SK-N-SH (cell line): ENCODE data around the gene SND1. TPM values are rescaled to one million over a fixed set of nuclear protein-coding genes. Genes with fewer than 3 reads are reported as not detected.
A peak's percentile ranks its signal among the peaks of the same experiment; 100 is the strongest.

Experiments used
- CTCF ChIA-PET: fragments of 300-600, 350-600 bp; formaldehyde crosslinking; extraction: SDS; loops from one replicate; lab custom pipeline; 2021; lab: Yijun Ruan, JAX
- POLR2A ChIA-PET: fragments of 350-600 bp; sonication (Branson Sonifier 250); formaldehyde crosslinking; extraction: SDS; loops from one replicate; lab custom pipeline; 2020; ENCODE audit warnings: antibody characterized with exemption, inconsistent platforms; lab: Yijun Ruan, JAX
- DNase-seq: peaks from one replicate; pipeline ENCODE4 v3.0.0; 2012
- H2AFZ ChIP-seq: fragments of 200-600 bp; sonication (generic); 2 replicates; pipeline ENCODE4 v1.8.1; 2016; ENCODE audit warnings: antibody characterized with exemption, mild to moderate bottlenecking, low read depth
- H3F3A ChIP-seq: fragments of 200-600 bp; sonication (generic); replicated peaks from 2 replicates; pipeline ENCODE3; 2016; ENCODE audit warnings: antibody characterized with exemption, mild to moderate bottlenecking; ENCODE audit not compliant: insufficient read depth
- H3K27ac ChIP-seq, 2 experiments: fragments of 200-500 bp in 1 of 2; fragments of 200-600 bp in 1 of 2; sonication (Bioruptor generic) in 1 of 2; sonication (generic), shearing (Covaris generic) in 1 of 2; 2 replicates each; pipeline versions ENCODE4 v1.5.1 to v1.6.1; 2014 to 2016; ENCODE audit warnings: low read depth in 2 of 2, inconsistent platforms in 1 of 2, low read length in 1 of 2, mild to moderate bottlenecking in 1 of 2, mixed read lengths in 1 of 2
- H3K27me3 ChIP-seq: fragments of 200-600 bp; sonication (generic), shearing (Covaris generic); 2 replicates; pipeline ENCODE4 v1.6.1; 2016; ENCODE audit warnings: mixed run types; ENCODE audit not compliant: insufficient read depth
- H3K36me3 ChIP-seq, 2 experiments: fragments of 200-500 bp in 1 of 2; fragments of 200-600 bp in 1 of 2; sonication (Bioruptor generic) in 1 of 2; sonication (generic) in 1 of 2; replicated peaks in 1 of 2; 2 replicates each; pipeline versions ENCODE3 to v1.5.1; 2014 to 2016; ENCODE audit warnings: low read length in 1 of 2, mild to moderate bottlenecking in 1 of 2; ENCODE audit not compliant: insufficient read depth in 2 of 2, control insufficient read depth in 1 of 2
- H3K4me1 ChIP-seq, 2 experiments: fragments of 200-500 bp in 1 of 2; fragments of 200-600 bp in 1 of 2; sonication (Bioruptor generic) in 1 of 2; sonication (generic), shearing (Covaris generic) in 1 of 2; 2 replicates each; pipeline versions ENCODE4 v1.5.1 to v1.6.1; 2014 to 2016; ENCODE audit warnings: low read depth in 1 of 2, low read length in 1 of 2, mixed run types in 1 of 2; ENCODE audit not compliant: insufficient read depth in 2 of 2, control insufficient read depth in 1 of 2
- H3K4me2 ChIP-seq: fragments of 200-600 bp; sonication (generic), shearing (Covaris generic); 2 replicates; pipeline ENCODE4 v1.6.1; 2017; ENCODE audit warnings: mixed run types
- H3K4me3 ChIP-seq, 2 experiments: fragments of 200-500 bp in 1 of 2; fragments of 200-600 bp in 1 of 2; sonication (Bioruptor generic) in 1 of 2; sonication (generic), shearing (Covaris generic) in 1 of 2; 2 replicates each; pipeline versions ENCODE4 v1.5.1 to v1.8.1; 2014 to 2016; ENCODE audit warnings: low read depth in 2 of 2, inconsistent platforms in 1 of 2, low read length in 1 of 2, mild to moderate bottlenecking in 1 of 2, mixed read lengths in 1 of 2, moderate library complexity in 1 of 2
- H3K79me2 ChIP-seq: fragments of 200-600 bp; sonication (generic); 2 replicates; pipeline ENCODE4 v1.8.1; 2017; ENCODE audit warnings: mild to moderate bottlenecking; ENCODE audit not compliant: insufficient read depth
- H3K9ac ChIP-seq: fragments of 200-600 bp; sonication (generic); 2 replicates; pipeline ENCODE4 v1.6.1; 2017; ENCODE audit warnings: mixed run types
- H3K9me2 ChIP-seq: fragments of 200-600 bp; sonication (generic); 2 replicates; pipeline ENCODE4 v1.6.1; 2017; ENCODE audit warnings: mixed run types
- H3K9me3 ChIP-seq: fragments of 200-600 bp; sonication (generic); 2 replicates; pipeline ENCODE4 v1.6.1; 2017; ENCODE audit warnings: mixed run types, mild to moderate bottlenecking, moderate library complexity
- H4K20me1 ChIP-seq: fragments of 200-600 bp; sonication (generic); 2 replicates; pipeline ENCODE4 v1.6.1; 2017; ENCODE audit warnings: mild to moderate bottlenecking, mixed run types; ENCODE audit not compliant: insufficient read depth
- CHD2 ChIP-seq: fragments of 150-350 bp; IDR thresholded peaks from 2 replicates; pipeline ENCODE4 v1.6.1; 2018; ENCODE audit warnings: low read length; ENCODE audit not compliant: partially characterized antibody
- CTCF ChIP-seq: fragments of 200-600 bp; sonication (generic); IDR thresholded peaks from 2 replicates; pipeline ENCODE4 v1.6.1; 2017; ENCODE audit warnings: antibody characterized with exemption, mild to moderate bottlenecking, moderate library complexity
- ELF1 ChIP-seq: IDR thresholded peaks from 2 replicates; pipeline ENCODE4 v1.4.0; 2012
- EP300 ChIP-seq, 2 experiments: IDR thresholded peaks; 2 replicates each; pipeline versions ENCODE4 v1.4.0 to v1.6.1; 2012; ENCODE audit warnings: borderline replicate concordance in 1 of 2, low read depth in 1 of 2, low read length in 1 of 2
- FOSL2 ChIP-seq: IDR thresholded peaks from 2 replicates; pipeline ENCODE4 v1.4.0; 2012; ENCODE audit warnings: low read depth, mild to moderate bottlenecking, moderate library complexity, borderline replicate concordance
- FOXJ3 ChIP-seq: sonication (generic); formaldehyde crosslinking; IDR thresholded peaks from 2 replicates; pipeline ENCODE4 v1.5.1; 2020; ENCODE audit warnings: mild to moderate bottlenecking, missing genetic modification reagents
- GABPA ChIP-seq: IDR thresholded peaks from 2 replicates; pipeline ENCODE4 v1.4.0; 2012; ENCODE audit warnings: low read depth, mild to moderate bottlenecking
- JUND ChIP-seq: IDR thresholded peaks from 2 replicates; pipeline ENCODE4 v1.4.0; 2012
- MEF2A ChIP-seq: IDR thresholded peaks from 2 replicates; pipeline ENCODE4 v1.4.0; 2012; ENCODE audit warnings: low read depth, borderline replicate concordance
- POLR2AphosphoS5 ChIP-seq: IDR thresholded peaks from 2 replicates; pipeline ENCODE4 v1.6.1; 2012; ENCODE audit warnings: low read depth, low read length
- RFX5 ChIP-seq: IDR thresholded peaks from 2 replicates; pipeline ENCODE4 v1.6.1; 2012; ENCODE audit warnings: mild to moderate bottlenecking, improper control_type of control experiment, low read length
- TCF12 ChIP-seq: IDR thresholded peaks from 2 replicates; pipeline ENCODE4 v1.4.0; 2012
- TEAD4 ChIP-seq: IDR thresholded peaks from 2 replicates; pipeline ENCODE4 v1.4.0; 2012; ENCODE audit warnings: mild to moderate bottlenecking, borderline replicate concordance; ENCODE audit not compliant: insufficient read depth
- ZBTB33 ChIP-seq: IDR thresholded peaks from 2 replicates; pipeline ENCODE4 v1.4.0; 2012; ENCODE audit warnings: low read depth, borderline replicate concordance
- WGBS: methylation state at CpG from one replicate; pipeline ENCODE4 v1.1.6; 2017; ENCODE audit warnings: low lambda C conversion rate; 5-methylcytosine and 5-hydroxymethylcytosine counted together
- polyA plus RNA-seq, 3 experiments: library from polyadenylated mRNA; depleted of rRNA; stranded (reverse); fragments of >200 nt; gene quantifications; 2 replicates each; pipeline ENCODE4 v1.2.3, GENCODE V29; 2012
- TF ChIP-seq, protein P1 (sequence below): fragments of 150-350 bp; IDR thresholded peaks from 2 replicates; pipeline ENCODE4 v1.6.1; 2017; ENCODE audit warnings: antibody characterized with exemption, low read length, low read depth, borderline replicate concordance
- TF ChIP-seq, protein P2 (sequence below): IDR thresholded peaks from 2 replicates; pipeline ENCODE4 v1.4.0; 2012; ENCODE audit warnings: low read depth, borderline replicate concordance
- TF ChIP-seq, protein P3 (sequence below): IDR thresholded peaks from 2 replicates; pipeline ENCODE4 v1.4.0; 2012; ENCODE audit warnings: low read depth
- TF ChIP-seq, protein P4 (sequence below): IDR thresholded peaks from 2 replicates; pipeline ENCODE4; 2012

Gene SND1
- polyA plus RNA-seq, 1 of the 3 experiments (the other 2 are of a cell fraction), result 165 TPM

DNA sequence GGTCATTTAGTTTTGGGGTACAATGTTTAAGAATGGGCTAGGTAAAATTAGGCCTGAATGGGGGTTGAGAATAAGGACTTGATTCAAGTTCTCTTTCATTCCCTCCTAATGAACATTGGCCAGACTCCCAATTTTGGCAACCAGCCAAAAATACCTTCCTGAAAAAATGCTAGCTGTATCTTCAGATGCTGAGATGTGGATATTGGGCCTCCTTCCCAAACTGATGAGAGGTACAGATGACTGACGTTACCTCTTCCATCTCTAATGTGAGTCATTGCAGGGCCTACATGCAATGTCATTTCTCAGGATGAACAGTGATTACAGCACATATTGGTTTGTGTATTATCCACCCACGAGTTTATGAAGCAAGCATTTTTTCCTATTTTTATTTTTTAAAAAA lies 151.6 kb downstream of the SND1 start (continued):
- TF ChIP-seq, protein P1, sequence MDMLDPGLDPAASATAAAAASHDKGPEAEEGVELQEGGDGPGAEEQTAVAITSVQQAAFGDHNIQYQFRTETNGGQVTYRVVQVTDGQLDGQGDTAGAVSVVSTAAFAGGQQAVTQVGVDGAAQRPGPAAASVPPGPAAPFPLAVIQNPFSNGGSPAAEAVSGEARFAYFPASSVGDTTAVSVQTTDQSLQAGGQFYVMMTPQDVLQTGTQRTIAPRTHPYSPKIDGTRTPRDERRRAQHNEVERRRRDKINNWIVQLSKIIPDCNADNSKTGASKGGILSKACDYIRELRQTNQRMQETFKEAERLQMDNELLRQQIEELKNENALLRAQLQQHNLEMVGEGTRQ, result no peak
- TF ChIP-seq TCF12, result peak; percentile 80
- no peak for TF ChIP-seq ZBTB33
- TF ChIP-seq GABPA, result no peak
- no peak for TF ChIP-seq ELF1
- TF ChIP-seq, protein P2, sequence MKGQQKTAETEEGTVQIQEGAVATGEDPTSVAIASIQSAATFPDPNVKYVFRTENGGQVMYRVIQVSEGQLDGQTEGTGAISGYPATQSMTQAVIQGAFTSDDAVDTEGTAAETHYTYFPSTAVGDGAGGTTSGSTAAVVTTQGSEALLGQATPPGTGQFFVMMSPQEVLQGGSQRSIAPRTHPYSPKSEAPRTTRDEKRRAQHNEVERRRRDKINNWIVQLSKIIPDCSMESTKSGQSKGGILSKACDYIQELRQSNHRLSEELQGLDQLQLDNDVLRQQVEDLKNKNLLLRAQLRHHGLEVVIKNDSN, result no peak
- TF ChIP-seq FOSL2, result peak; percentile 60; the same call in 1 of the 2 replicates
- TF ChIP-seq, protein P3, sequence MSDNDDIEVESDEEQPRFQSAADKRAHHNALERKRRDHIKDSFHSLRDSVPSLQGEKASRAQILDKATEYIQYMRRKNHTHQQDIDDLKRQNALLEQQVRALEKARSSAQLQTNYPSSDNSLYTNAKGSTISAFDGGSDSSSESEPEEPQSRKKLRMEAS, result no peak
- TF ChIP-seq CHD2, result peak; percentile 36
- TF ChIP-seq RFX5, result no peak
- TF ChIP-seq FOXJ3 (CRISPR knock-in tag), result no peak
- peak; percentile 31; the same call in 1 of the 2 replicates for TF ChIP-seq POLR2AphosphoS5
- no peak for TF ChIP-seq MEF2A
- no peak for TF ChIP-seq CTCF

DNA sequence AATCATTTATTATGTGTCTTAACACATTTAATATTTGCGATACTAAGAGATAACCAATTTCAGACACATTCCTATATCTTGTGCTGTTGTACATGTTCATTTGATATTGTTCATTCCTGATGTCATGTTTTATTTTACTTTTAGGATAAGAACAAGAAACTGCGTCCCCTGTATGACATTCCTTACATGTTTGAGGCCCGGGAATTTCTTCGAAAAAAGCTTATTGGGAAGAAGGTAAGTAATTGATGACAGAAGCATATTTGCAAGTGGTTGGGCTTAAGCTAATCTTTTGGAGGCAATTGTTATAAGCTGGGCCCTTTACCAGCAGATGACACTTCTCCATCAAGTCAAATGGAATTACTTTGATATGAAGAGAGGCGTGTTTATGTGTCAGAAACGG lies 155.3 kb downstream of the SND1 start:
- TF ChIP-seq, protein P4, sequence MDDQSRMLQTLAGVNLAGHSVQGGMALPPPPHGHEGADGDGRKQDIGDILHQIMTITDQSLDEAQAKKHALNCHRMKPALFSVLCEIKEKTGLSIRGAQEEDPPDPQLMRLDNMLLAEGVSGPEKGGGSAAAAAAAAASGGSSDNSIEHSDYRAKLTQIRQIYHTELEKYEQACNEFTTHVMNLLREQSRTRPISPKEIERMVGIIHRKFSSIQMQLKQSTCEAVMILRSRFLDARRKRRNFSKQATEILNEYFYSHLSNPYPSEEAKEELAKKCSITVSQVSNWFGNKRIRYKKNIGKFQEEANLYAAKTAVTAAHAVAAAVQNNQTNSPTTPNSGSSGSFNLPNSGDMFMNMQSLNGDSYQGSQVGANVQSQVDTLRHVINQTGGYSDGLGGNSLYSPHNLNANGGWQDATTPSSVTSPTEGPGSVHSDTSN, result peak; percentile 71
- TF ChIP-seq TEAD4 (peak; percentile 53; the same call in 1 of the 2 replicates), EP300 (IDR thresholded peaks at IDR 0.05; ENCODE audit: borderline replicate concordance in 1 of 2, low read depth in 1 of 2, low read length in 1 of 2) (peak; percentile 11 to 52; a peak in 1 of 4 replicates), RFX5 (no peak), FOXJ3 (CRISPR knock-in tag) (no peak), JUND (0 out of 2 replicates have a peak, but pooled peaks have one; percentile 8), TCF12 (peak; percentile 86)
- TF ChIP-seq, protein P1, result no peak
- peaks cover 25 to 29% of the 10 kb centered on the region in 2 experiments for H3K4me1 ChIP-seq
- no peak overlapping the region for H2AFZ ChIP-seq
- ChIA-PET CTCF (interaction anchor here (1.2 to 3.0 kb wide), 3 partner anchors 15 to 402 kb away, joined by 3 to 16 read pairs (median 9); no protein-coding TSS in a partner anchor), POLR2A (no interaction called here)
- H3K79me2 ChIP-seq, result peaks cover 71% of the 10 kb centered on the region
- no peaks in the 10 kb centered on the region for H3K27me3 ChIP-seq
- peaks cover 82% of the 10 kb centered on the region for H4K20me1 ChIP-seq
- H3F3A ChIP-seq, result peaks cover 20% of the 10 kb centered on the region
- no peak overlapping the region for H3K9ac ChIP-seq
- H3K36me3 ChIP-seq, result peaks cover 9 to 10% of the 10 kb centered on the region in 2 experiments
- no peak for DNase-seq
- no peaks in the 10 kb centered on the region for H3K9me3 ChIP-seq
- no peak overlapping the region for H3K4me2 ChIP-seq
- H3K4me3 ChIP-seq, result no peak overlapping the region
- WGBS, result 57% methylated on average over 6 of the region's 6 CpGs
- H3K9me2 ChIP-seq, result no peaks in the 10 kb centered on the region
- H3K27ac ChIP-seq, result peak overlapping the region in 1 of 2 experiments; percentile 64; a peak in 1 of 4 replicates
